ENCODE results near the gene GBA3.

DNA sequence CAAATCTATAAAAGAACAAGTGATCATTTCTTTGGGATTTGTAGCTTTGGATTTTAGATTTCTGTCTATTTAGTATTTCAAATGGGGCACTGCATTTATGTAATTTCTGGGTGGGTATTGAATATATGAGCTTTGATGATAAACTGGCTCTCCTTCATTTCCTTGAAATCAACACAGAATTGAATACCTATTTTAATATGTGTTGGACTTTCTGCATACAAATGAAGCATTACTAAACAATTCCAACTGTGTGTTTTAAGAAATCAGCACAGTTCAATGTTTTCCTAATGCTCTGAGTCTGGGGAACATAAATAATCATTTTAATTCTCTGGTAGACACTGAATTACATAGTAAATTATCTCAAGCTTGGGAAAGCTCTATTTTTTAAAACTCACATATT lies 42.0 kb upstream of the GBA3 start:
- TF ChIP-seq POLR2A (IDR thresholded peaks at IDR 0.05): no peak
- TF ChIP-seq, protein P1, sequence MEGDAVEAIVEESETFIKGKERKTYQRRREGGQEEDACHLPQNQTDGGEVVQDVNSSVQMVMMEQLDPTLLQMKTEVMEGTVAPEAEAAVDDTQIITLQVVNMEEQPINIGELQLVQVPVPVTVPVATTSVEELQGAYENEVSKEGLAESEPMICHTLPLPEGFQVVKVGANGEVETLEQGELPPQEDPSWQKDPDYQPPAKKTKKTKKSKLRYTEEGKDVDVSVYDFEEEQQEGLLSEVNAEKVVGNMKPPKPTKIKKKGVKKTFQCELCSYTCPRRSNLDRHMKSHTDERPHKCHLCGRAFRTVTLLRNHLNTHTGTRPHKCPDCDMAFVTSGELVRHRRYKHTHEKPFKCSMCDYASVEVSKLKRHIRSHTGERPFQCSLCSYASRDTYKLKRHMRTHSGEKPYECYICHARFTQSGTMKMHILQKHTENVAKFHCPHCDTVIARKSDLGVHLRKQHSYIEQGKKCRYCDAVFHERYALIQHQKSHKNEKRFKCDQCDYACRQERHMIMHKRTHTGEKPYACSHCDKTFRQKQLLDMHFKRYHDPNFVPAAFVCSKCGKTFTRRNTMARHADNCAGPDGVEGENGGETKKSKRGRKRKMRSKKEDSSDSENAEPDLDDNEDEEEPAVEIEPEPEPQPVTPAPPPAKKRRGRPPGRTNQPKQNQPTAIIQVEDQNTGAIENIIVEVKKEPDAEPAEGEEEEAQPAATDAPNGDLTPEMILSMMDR (IDR thresholded peaks at IDR 0.05): no peak

Measured in uterus (tissue), 2 donors.